HCEC 1CT (cell line): ENCODE results near the gene DDRGK1.

ENCODE experiments used
- DNase-seq: peaks from one replicate; pipeline ENCODE4 v3.0.0-alpha.2; 2017

The DDRGK1 gene

DNA sequence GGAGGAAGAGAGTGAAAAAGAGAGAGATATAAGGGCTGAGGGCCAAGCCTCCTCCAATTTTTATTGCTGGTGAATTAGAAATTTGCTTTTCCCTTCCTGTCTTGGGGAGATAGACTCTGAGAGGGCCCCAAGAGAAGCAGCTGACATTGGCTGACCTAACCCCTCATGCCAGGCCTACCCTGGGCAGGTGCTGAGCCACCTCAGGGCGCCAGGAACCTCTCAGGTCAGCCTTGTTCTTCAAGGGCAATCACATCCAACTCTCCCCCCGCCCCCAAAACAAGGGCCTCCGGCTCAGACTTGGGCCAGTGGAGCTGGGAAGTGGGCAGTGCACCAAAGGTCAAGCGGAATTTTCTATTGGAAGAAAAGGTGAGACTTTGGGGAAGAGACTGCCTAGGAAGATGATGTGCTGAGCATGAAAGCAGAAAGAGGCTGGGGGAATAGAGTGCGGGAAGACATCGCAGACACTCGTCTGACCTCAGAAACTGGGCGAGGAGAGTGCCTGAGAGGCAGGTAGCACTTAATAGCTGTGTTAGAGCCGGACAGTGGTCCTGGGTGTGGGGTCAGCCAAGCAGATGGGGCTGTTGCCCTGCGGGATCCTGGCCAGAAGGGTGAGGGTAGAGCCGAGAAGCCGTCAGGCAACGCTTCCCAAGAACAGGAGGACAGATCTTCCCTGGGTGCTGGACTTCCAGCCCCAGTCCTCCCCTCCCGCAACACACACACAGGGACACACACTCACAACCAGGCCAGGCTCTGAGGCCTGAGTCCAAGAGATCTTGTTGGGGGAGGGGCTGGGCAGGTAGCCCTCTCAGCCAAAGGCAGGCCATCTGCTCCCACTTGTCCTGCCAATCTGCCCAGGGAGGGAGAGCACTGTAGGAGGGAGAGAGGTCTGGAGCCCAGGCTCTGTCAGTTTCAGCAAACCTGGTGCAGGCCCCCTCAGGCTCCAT is 41.1 kb downstream of the DDRGK1 start:
- DNase-seq: no peak

DNA sequence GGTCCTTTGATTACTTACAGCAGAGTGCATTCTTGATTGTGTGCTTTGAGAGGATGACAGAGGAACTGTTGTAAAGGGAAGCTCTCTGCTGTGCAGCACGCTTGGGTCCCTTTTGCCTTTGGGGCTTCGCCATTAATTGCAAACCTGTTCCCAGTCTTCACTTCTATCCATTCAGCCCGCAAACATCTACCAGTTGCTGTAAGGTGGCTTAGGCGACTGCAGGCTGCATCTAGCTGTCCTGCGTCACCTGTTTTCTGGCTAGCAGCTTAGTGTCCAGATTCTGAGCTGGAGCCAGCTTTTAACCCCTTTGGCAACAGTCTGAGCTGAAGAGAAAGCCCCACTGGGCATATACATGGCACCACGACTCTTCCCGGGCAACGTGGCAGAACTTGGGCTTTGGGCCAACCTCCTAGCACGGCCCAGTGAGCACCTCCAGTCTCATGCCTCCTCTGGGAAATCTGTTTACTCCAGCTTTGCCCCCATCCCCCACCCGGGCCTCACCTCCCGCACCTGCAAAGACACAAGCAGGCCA is 42.3 kb downstream of the DDRGK1 start:
- no peak for DNase-seq

DNA sequence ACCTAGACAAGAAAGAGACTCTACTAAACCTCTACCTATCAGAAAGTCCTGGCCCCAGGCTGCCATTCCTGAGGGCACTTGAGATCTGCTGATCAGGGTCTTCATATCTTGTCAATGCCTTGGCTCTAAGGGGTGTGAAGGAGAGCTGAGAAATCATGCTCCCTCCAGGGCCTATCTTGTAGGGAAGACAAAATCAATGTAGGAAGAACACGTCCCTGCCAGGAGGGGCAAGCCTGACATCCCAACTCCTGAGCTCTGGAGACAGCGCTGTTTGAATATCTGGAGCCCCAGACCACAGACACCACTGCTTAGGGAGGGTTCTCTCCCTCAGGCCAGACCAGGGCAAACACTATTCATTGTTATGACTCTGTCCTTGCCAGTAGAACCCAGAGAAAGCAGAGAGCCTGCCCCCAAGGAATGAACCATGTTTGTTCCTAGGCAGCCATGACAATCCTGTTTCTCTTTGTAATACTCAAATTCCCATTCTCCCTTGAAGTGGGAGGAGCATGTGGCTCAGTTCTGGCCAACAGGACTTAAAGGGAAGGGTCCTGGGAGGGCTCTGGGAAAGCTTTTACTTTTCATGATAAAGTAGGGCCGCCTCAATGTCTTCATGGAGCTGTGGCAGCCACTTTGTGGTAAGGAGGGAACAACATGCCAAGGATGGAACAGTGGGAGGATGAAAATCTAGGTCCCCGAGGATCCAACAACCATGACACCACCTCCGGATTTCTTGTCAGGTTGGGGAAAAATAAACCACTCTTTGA is 43.0 kb downstream of the DDRGK1 start:
- DNase-seq: no peak

DNA sequence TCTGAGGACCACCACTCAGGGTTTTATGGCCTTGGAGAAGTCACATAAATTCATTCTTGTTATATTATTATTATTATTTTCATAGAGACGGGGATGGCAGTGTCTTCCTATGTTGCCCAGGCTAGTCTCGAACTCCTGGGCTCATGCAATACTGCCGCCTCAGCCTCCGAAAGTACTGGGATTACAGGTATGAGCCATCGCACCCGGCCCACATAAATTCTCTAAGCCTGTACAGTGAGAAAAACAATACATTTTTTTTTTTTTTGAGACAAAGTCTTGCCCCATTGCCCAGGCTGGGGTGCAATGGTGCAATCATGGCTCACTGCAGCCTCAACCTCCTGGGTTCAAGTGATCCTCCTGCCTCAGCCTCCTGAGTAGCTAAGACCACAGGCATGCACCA is 44.1 kb downstream of the DDRGK1 start:
- DNase-seq: no peak

DNA sequence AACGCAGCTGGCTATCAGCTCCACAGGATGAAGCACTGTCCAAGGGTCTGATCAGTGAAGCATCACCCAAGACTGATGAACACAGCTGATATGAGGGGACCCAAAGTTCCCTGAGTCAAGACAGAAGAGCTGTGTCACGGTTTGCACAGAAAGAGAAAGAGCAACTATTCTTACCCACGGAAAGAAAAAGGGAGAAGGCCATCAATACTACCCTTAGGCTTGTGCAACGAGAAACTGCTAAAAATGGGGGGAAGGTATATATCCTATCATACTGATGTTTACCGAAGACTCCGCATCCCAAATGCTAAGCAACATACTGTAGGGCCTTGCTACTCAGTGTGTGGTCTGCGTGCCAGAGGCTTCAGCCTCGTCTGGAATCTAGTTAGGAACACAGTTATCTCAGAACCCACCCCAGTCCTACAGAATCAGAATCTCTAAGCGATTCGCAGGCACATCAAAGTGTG is 45.5 kb downstream of the DDRGK1 start:
- no peak for DNase-seq

DNA sequence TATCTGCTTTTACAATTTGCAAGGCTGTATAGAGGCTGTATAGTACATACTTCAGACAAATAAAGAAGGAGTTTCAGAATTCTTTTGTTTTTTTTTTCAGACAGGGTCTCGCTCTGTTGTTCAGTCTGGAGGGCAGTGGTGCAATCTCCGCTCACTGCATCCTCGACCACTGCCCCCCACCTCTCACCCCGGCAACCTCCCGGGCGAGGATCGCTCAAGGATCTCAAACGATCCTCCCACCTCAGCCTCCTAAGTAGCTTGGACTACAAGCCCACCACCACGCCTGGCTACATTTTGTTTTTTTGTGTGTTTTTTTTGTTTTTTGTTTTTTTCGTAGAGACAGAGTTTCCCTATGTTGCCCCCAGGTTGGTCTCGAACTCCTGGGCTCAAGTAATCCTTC is 46.7 kb downstream of the DDRGK1 start:
- no peak for DNase-seq

DNA sequence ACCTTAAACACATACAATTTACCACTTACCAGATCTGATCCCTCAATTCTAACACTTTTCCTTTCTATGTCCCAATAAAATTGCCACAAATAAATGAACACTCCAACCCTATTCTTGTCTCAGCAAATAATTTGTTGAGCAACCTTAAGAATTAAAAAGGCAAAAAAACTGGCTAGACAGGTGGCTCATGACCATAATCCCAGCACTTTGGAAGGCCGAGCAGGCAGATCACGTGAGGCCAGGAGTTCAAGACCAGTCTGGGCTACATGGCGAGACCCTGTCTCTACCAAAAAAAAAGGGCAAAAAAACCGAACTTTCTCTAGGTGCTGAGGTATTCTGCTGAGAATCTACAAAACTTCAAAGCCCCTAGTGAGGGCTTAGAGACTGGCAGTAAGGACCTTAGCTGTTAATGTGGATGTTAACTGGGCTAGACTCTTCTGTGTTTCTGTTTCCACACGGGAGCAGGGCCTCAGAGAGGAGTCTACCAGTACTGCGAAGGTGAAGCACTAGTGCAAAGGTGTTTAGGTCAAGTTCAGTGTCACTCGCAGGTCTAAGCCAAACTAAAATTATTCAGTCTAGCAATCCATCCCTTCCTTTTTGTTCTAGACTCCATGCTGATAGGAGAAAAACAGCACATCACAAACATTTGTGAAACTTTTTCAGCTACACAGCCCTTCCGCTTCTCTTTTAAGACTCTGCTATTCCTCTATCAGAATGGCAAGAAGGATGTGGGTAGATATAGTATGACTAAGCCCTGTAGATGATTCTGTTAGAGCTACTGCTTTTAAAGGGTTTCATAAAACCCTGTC is 47.5 kb downstream of the DDRGK1 start:
- no peak for DNase-seq

DNA sequence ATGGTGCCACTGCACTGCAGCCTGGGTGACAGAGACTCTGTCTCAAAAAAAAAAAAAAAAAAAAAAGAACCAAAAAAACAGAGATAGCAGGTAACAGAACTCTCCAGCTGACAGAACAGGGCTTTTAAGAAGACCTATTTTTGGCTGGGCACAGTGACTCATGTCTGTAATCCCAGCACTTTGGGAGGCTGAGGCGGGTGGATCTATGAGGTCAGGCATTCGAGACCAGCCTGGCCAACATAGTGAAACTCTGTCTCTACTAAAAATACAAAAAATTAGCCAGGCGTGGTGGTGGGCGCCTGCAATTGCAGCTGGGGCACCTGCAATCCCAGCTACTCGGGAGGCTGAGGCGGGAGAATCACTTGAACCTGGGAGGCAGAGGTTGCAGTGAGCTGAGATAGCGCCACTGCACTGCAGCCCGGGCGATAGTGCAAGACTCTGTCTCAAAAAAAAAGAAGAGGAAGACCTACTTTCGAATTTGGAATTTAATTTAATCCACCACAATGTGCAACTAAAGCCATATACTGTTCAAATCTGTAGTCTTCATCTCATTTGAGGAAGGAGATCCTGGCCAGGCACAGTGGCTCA is 52.3 kb downstream of the DDRGK1 start:
- DNase-seq: peak; percentile 29

DNA sequence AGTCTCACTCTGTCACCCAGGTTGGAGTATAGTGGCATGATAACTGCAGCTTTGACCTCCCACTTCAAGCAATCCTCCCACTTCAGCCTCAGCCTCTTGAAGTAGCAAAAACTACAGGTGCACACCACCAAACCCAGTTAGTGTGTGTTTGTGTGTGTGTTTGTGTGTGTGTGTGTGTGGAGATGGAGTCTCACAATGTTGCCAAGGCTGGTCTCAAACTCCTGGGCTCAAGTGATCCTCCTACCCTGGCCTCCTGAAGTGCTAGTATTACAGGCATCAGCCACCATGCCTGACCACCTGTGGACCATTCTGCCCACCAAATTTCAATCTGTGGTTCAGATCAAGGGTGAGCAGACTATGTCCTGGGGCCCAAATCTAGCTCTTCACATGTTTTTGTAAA is 53.6 kb downstream of the DDRGK1 start:
- no peak for DNase-seq

DNA sequence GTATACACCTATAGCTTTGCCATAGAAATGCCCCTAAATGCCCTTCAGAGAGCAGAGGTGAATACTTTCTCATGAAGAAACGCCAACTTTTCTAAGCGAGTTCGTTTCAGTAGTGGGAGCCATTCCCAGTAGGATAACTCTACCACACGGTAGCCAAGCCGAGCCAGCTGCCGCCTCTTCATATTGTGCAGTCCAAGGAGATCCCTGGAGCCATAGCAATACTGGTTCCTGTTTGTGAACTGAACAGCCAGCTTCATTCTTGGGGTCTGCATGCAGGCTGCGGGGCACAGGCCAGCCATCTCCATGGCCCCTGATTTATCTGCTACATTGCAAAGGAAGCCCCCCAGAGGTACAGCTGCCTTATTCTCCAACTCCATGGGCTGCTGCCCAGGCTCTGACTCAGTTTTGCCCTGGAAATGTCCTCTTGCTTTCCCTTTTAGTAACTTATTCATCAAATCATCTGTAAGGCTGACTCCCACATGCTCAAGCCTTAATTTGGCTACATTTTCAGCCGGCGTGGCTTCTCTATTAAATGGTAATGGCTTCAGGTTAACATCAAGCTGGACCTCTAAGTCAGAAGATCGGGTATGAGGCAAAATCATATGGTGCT is 57.6 kb downstream of the DDRGK1 start:
- DNase-seq: no peak

DNA sequence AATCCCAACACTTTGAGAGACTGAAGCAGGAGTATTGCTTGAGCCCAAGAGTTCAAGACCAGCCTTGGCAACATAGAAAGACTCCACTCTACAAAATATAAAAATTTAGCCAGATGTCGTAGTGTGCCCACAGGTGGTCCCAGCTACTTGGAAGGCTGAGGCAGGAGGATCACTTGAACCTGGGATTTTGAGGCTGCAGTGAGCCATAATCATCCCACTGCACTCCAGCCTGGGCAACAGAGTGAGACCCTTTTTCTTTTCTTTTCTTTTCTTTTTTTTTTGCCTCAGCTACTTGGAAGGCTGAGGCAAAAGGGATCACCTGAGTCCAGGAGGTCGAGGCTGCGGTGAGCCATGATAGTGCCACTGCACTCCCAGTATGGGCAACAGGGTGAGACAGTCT is 62.7 kb downstream of the DDRGK1 start:
- no peak for DNase-seq
